ENCODE measurements around the gene IL22RA1. TPM values are rescaled to one million over a fixed set of nuclear protein-coding genes. Genes with fewer than 3 reads are reported as not detected.

IL22RA1 gene
- total RNA-seq, 1 experiment from 2014 or later: 0.37 TPM

- peak; percentile 27 for DNase-seq (ENCODE audit: low read depth, low spot score)
- in situ Hi-C loops (cut with HindIII; ENCODE audit: low pct_unique_long_range_greater_than_20kb, low sequenced_read_pairs): no loop called here
These were observed 16.8 kb downstream of the IL22RA1 start for GRCh38 chr1:24126018-24126671.

DNA sequence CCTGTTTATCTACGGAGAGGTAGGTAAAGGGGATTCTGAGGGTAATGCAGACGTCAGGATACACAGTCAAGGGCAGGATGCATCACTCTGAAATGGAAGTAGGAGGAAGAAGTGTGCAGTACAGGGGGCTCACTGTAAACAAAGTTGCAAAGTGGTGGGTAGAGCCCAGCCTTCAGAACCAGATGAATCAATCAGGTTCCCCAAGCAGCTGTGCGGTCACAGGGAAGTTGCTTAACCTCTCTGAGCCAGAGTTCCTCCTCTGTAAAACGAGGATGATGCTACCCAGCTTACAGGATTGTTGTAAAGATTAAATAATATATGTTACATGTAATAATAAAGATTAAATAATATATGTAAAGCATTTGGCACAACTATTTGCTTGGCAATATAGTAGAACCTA lies 17.5 kb downstream of the IL22RA1 start:
- DNase-seq (ENCODE audit: low read depth, low spot score): no peak
- in situ Hi-C loops (cut with HindIII; ENCODE audit: low pct_unique_long_range_greater_than_20kb, low sequenced_read_pairs): no loop called here

GRCh38 chr1:24124980-24125379 lies 18.0 kb downstream of the IL22RA1 start:
- DNase-seq (ENCODE audit: low read depth, low spot score): no peak
- in situ Hi-C loops (cut with HindIII; ENCODE audit: low pct_unique_long_range_greater_than_20kb, low sequenced_read_pairs): no loop called here

DNA sequence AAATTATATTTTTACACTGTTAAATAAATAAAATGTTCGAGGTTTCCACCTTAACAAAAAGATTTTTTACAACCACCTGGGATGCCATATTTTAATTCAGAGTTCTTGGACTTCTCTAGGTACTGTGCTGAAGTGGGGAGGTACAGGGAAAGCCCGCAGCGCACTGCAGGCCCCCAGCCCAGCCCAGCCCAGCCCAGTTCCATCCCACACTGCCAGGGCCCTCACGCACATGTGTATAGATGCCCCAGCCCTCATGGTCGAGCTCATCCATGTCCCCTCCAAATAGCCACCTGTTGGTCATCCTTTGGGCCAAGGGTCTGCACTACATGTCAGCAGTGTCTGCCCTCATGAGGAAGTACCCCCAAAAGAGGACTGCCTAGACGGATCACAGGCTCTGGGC lies 19.3 kb downstream of the IL22RA1 start:
- in situ Hi-C loops (cut with HindIII; ENCODE audit: low pct_unique_long_range_greater_than_20kb, low sequenced_read_pairs): no loop called here

DNA sequence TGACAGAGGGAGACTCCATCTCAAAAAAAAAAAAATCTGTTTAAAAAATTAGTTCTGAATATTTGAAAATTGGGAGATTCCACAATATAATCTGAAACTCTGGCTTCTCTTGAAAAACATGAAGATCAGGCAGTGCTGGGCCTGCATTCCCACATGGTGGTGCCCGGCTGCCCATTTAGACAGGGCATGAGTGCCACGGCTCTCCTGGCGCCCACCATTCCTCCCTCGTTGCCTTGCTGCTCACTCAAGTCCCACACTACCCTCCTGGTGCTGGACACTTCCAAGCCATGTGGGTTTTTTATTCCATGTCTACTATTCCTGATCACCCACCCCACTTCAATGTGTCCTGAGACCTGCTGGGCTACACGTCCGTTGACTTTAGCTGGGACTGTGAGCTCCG lies 20.2 kb downstream of the IL22RA1 start:
- in situ Hi-C loops (cut with HindIII; ENCODE audit: low pct_unique_long_range_greater_than_20kb, low sequenced_read_pairs): no loop called here
- DNase-seq (ENCODE audit: low read depth, low spot score): no peak

More for the DNA sequence above, 19.3 kb downstream of the IL22RA1 start:
- DNase-seq (ENCODE audit: low read depth, low spot score): no peak

DNA sequence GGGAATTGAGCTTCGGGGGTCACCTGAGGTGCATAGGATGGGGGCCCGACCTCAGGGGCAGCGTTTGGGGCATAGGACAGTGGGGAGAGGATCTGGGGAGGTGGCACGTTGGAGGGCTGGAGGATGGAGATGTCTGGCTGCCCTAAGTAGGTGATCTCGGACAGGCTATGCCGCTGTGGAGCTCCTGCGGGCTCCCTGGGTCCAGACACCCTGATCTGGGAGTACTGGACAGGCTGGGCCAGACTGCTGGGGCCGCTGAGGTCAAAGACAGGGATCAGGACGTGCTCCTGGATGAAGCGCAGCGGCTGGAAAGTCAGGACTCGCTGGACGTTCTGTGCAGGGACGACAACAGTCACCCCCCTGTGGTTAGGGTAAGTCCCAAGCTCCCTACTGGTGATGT lies 21.5 kb downstream of the IL22RA1 start:
- DNase-seq (ENCODE audit: low read depth, low spot score): no peak
- in situ Hi-C loops (cut with HindIII; ENCODE audit: low pct_unique_long_range_greater_than_20kb, low sequenced_read_pairs): no loop called here

DNA sequence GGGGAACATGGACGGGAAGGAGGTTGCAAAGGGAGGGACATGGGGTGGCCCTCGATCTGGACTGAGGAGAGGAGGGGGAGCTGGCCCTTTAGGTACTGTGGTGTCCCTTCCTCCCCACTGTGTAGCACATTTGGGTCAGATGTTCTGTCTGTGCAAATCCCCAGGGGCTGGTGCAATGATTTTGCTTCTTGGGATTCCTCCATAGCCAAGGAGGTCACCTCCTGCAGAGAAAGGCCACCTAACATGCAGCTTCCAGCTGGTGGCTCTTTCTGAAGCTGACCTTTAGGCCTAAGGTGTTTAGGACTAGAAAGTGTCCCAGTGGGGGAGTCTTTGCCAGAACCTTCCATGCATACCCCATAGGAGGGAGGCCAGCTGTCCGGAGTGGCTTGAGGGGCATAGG lies 22.0 kb downstream of the IL22RA1 start:
- in situ Hi-C loops (cut with HindIII; ENCODE audit: low pct_unique_long_range_greater_than_20kb, low sequenced_read_pairs): no loop called here
- DNase-seq (ENCODE audit: low read depth, low spot score): no peak

DNA sequence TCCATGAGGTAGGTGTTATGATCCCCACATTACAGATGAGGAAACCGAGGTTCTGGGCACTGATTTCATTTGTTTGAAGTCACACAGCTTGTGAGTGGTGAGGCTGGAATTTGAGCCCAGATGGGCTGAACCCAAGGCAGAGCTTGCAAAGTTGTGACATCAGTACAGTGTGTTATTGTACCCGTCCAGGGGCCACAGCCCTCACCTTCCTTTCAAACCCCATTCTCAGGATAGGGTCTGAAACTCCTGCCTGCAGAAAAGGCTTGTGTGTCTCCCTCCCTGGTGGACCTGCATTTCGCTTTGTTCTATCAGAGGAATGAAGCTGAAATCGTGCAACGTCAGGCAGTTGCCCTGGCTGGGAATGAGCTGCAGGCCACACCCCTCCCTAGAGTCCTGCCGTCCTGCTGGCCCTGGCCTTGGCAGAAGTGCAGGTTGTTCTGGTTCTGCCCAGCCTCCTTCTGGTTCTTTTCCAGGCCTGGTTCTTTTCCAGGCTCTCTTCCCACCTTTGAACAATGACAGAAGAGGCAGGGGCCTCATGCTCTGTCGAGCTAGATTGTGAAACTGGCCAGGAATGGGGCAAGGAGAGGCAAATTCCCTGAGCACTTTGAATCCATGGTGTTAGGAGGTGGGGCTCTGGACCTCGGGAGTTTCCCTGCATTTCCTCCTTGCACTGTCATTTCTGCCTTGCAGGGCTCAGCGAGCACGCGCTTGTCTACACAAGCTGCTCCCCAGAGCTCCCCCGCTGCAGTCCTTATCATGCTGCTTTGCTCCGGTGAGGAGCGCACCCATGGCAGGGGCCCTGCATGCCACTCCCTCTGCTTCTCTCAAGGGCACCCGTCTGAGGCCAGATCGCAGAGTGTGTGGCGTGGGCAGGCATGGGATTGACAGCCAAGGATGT lies 22.8 kb downstream of the IL22RA1 start:
- DNase-seq (ENCODE audit: low read depth, low spot score): no peak
- in situ Hi-C loops (cut with HindIII; ENCODE audit: low pct_unique_long_range_greater_than_20kb, low sequenced_read_pairs): no loop called here

DNA sequence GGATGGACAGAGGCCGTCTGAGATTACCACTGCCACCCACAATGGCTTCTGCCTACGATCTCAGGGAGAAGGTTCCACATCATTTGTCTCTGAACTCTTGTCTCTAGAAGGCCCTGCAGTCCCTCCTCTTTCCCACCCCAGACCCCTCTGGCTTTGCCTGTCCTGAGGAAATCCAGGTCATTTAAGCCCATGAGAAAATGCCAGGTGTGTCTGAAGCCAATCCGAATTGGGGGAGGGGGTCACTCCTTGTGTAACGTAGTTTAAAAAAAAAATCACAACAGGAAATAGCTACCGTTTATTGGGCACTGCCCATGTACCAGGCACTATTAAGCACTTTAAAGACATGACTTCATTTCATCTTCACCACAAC lies 23.5 kb downstream of the IL22RA1 start:
- no peak for DNase-seq (ENCODE audit: low read depth, low spot score)
- in situ Hi-C loops (cut with HindIII; ENCODE audit: low pct_unique_long_range_greater_than_20kb, low sequenced_read_pairs): no loop called here

- in situ Hi-C loops (cut with HindIII; ENCODE audit: low pct_unique_long_range_greater_than_20kb, low sequenced_read_pairs): no loop called here
- DNase-seq (ENCODE audit: low read depth, low spot score): no peak
These were observed 24.3 kb downstream of the IL22RA1 start for GRCh38 chr1:24118410-24119242.

DNA sequence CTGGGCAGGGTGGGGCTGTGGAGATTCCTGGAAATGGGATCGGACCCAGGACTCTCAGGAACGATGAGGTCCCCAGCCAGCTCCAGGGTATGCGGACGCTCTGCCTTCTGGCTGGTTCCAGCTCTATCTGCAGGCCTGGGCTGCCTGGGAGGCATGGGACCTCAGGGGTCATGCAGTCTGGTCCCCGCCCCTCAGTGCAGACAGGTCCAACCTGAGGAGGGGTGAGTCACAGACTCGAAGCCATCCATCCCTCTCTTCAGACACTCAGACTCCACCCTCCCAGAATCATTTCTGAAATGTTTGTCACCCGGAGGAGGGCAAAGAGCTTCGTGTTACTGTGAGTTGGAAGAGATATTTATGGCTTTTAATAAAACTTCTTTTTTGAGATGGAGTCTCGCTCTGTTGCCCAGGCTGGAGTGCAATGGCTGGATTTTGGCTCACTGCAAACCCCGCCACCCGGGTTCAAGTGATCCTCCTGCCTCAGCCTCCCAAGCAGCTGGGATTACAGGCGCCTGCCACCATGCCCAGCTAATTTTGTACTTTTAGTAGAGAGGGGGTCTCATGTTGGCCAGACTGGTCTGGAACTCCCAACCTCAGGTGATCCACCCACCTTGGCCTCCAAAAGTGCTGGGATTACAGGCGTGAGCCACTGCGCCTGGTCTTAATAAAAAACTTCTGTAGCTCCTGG lies 25.1 kb downstream of the IL22RA1 start:
- no peak for DNase-seq (ENCODE audit: low read depth, low spot score)
- in situ Hi-C loops (cut with HindIII; ENCODE audit: low pct_unique_long_range_greater_than_20kb, low sequenced_read_pairs): no loop called here

DNA sequence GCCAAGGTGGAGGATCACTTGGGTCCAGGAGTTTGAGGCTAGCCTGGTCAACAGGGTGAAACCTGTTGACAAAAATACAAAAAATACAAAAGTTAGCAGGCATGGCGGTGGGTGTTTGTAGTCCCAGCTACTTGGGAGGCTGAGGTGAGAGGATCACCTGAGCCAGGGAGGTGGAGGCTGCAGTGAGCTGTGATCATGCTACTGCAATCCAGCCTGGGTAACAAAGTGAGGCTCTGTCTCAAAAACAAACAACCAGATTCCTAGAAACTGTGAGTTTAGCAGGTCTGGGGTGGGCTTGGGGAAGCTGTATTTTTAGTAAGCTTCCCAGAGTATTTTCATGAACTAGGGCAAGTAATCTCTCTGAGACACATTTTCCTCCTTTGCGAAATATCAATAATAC lies 25.8 kb downstream of the IL22RA1 start:
- in situ Hi-C loops (cut with HindIII; ENCODE audit: low pct_unique_long_range_greater_than_20kb, low sequenced_read_pairs): no loop called here
- no peak for DNase-seq (ENCODE audit: low read depth, low spot score)

DNA sequence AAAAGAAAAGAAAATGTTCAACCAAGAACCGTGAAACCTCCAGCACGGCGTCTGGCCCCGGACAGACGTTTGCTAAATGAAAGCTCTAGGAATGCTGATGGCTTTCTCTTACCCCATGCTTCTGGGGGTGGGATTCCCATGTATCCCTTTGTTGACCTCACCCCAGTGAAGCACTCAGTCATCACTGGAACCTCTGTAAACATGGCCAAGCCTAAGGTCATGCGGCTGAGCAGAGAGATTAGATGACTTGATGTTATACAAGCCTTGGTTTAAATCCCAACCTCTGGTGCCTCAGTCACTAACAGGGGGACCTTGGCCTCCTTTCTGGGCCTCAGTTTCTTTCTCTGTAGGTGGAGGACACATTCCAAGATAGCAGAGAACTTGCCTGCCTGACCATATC lies 28.2 kb downstream of the IL22RA1 start:
- in situ Hi-C loops (cut with HindIII; ENCODE audit: low pct_unique_long_range_greater_than_20kb, low sequenced_read_pairs): no loop called here
- no peak for DNase-seq (ENCODE audit: low read depth, low spot score)

GRCh38 chr1:24113641-24114033 lies 29.3 kb downstream of the IL22RA1 start:
- DNase-seq (ENCODE audit: low read depth, low spot score): no peak
- in situ Hi-C loops (cut with HindIII; ENCODE audit: low pct_unique_long_range_greater_than_20kb, low sequenced_read_pairs): no loop called here

DNA sequence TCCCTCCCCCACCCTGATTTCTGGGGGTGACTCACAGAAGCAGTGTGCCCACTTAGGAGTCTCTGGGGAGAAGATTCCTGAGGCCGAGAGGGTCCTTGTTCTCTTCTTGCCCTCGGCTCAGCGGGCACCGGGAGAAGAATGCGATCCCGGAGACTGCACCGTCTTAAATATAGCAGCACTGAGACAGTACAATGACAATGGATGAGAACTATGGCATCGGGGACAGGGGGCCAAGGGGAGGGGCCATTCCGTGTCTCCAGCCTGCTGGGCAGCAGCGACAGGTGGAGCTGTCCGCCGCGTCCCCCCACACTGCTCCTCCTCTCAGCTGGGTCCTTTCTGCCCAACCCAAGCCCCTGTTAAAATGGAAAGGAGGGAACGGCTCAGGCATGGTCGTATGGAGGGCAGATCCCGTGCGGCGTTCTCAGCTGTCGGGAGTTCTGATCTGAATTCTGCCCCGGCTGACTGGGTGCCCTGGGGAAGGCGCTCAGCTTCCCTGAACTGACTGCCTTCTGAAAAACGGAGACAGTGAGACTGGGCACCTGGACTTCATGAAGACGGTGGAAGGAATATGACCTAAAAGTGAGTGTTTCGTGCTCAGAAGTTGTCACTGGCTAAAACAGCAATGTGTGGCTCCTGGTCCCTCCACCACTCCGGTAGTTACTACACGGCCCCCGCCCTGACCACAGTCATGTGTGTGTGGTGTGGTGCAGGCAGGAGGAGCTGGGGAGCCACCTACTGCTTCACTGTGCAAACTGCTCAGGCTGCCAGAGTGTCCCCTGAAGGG lies 30.8 kb downstream of the IL22RA1 start, which contains the start of gene MYOM3:
Gene MYOM3 (minus strand): TSS at position 140 of the 784 bp plus-strand sequence. CDS start 3,499 bp downstream, outside the sequence.
- in situ Hi-C loops (cut with HindIII; ENCODE audit: low pct_unique_long_range_greater_than_20kb, low sequenced_read_pairs): no loop called here
- peak; percentile 64 for DNase-seq (ENCODE audit: low read depth, low spot score)

GRCh38 chr1:24111262-24111995 lies 31.5 kb downstream of the IL22RA1 start:
- in situ Hi-C loops (cut with HindIII; ENCODE audit: low pct_unique_long_range_greater_than_20kb, low sequenced_read_pairs): no loop called here
- no peak for DNase-seq (ENCODE audit: low read depth, low spot score)
